Activated CD8-positive, alpha-beta memory T cell treated with anti-CD3 and anti-CD28 coated beads for 1 hour (primary cell): ENCODE data around the gene ENHO.
A peak's percentile ranks its signal among the peaks of the same experiment; 100 is the strongest.

ENCODE experiments used
- DNase-seq, 2 donors: peaks; one replicate each; pipeline ENCODE4 v3.0.0-alpha.2; 2020; ENCODE audit warnings: low read depth in 1 of 2; ENCODE audit errors: extremely low read depth in 1 of 2

The ENHO gene

GRCh38 chr9:34555936-34556525, 33.2 kb upstream of the ENHO start:
- no peak for DNase-seq

- no peak for DNase-seq
Measured at GRCh38 chr9:34555500-34555899, 32.7 kb upstream of the ENHO start.

GRCh38 chr9:34555002-34555348, 32.2 kb upstream of the ENHO start:
- DNase-seq = no peak

- DNase-seq = no peak
Measured at GRCh38 chr9:34554211-34555001, 31.6 kb upstream of the ENHO start.

- DNase-seq = no peak
Measured at GRCh38 chr9:34553511-34554021, 30.8 kb upstream of the ENHO start.

GRCh38 chr9:34552986-34553385, 30.2 kb upstream of the ENHO start:
- no peak for DNase-seq

GRCh38 chr9:34552606-34552981, 29.8 kb upstream of the ENHO start:
- DNase-seq = no peak

- no peak for DNase-seq
Measured at GRCh38 chr9:34551751-34552605, 29.2 kb upstream of the ENHO start.

GRCh38 chr9:34550681-34551270, 28.0 kb upstream of the ENHO start:
- DNase-seq = no peak

- DNase-seq = no peak
Measured at GRCh38 chr9:34550016-34550680, 27.4 kb upstream of the ENHO start.

GRCh38 chr9:34549407-34549732, 26.6 kb upstream of the ENHO start:
- DNase-seq = no peak

- peak in 1 of 2 donors; percentile 16 for DNase-seq
Measured at GRCh38 chr9:34547960-34548611, 25.3 kb upstream of the ENHO start.

- DNase-seq = peak in 1 of 2 donors; percentile 22
Measured at GRCh38 chr9:34546834-34547827, 24.3 kb upstream of the ENHO start.

GRCh38 chr9:34546102-34546833, 23.5 kb upstream of the ENHO start:
- DNase-seq = no peak

- no peak for DNase-seq
Measured at GRCh38 chr9:34545497-34545896, 22.7 kb upstream of the ENHO start.

- no peak for DNase-seq
Measured at GRCh38 chr9:34544035-34544434, 21.2 kb upstream of the ENHO start.

GRCh38 chr9:34541540-34541939, 18.8 kb upstream of the ENHO start:
- DNase-seq = no peak

GRCh38 chr9:34540827-34541226, 18.0 kb upstream of the ENHO start:
- no peak for DNase-seq
